Upper lobe of left lung (tissue), 4 donors: ENCODE results near the gene CTNNA1.

ENCODE experiments used
- EP300 ChIP-seq, 4 donors: sonication (generic); formaldehyde crosslinking; IDR thresholded peaks; one replicate each; pipeline ENCODE4 v1.5.1; 2017; ENCODE audit warnings: antibody characterized with exemption in 4 of 4, control low read depth in 2 of 4
- POLR2AphosphoS5 ChIP-seq, 2 donors: sonication (generic); formaldehyde crosslinking; IDR thresholded peaks; one replicate each; pipeline ENCODE4 v1.5.1; 2017; ENCODE audit warnings: antibody characterized with exemption in 2 of 2
- TF ChIP-seq, protein P1 (sequence below), 6 experiments: fragments of 450-650 bp in 4 of 6; fragments of 200-600 bp in 2 of 6; sonication (generic) in 2 of 6; IDR thresholded peaks; one replicate each; pipeline ENCODE4 v1.5.1; 2016 to 2019; ENCODE audit warnings: antibody characterized with exemption in 6 of 6

GRCh38 chr5:138721979-138722378 is 31.2 kb upstream of the CTNNA1 start:
- no peak for TF ChIP-seq POLR2AphosphoS5 (IDR thresholded peaks at IDR 0.05)
- TF ChIP-seq, protein P1, sequence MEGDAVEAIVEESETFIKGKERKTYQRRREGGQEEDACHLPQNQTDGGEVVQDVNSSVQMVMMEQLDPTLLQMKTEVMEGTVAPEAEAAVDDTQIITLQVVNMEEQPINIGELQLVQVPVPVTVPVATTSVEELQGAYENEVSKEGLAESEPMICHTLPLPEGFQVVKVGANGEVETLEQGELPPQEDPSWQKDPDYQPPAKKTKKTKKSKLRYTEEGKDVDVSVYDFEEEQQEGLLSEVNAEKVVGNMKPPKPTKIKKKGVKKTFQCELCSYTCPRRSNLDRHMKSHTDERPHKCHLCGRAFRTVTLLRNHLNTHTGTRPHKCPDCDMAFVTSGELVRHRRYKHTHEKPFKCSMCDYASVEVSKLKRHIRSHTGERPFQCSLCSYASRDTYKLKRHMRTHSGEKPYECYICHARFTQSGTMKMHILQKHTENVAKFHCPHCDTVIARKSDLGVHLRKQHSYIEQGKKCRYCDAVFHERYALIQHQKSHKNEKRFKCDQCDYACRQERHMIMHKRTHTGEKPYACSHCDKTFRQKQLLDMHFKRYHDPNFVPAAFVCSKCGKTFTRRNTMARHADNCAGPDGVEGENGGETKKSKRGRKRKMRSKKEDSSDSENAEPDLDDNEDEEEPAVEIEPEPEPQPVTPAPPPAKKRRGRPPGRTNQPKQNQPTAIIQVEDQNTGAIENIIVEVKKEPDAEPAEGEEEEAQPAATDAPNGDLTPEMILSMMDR (IDR thresholded peaks at IDR 0.05), result no peak
- no peak for TF ChIP-seq EP300 (IDR thresholded peaks at IDR 0.05)
